RWPE2 (cell line): Measurements from ENCODE around the gene SCG3.

Source experiments
- ATAC-seq: fragments of 200-7000 bp; cut with Tn5 transposase; 3 replicates; pipeline ENCODE4 v1.9.1; 2021; ENCODE audit warnings: low read depth
- DNase-seq: peaks from one replicate; pipeline ENCODE4 v3.0.0-alpha.2; 2020; ENCODE audit warnings: low spot score
- H3K27ac ChIP-seq: fragments of 450-650 bp; 2 replicates; pipeline ENCODE4 v1.5.1; 2017; ENCODE audit warnings: mild to moderate bottlenecking; ENCODE audit not compliant: poor library complexity, severe bottlenecking
- H3K27me3 ChIP-seq: fragments of 250-450 bp; sonication (Bioruptor Pico); 2 replicates; pipeline ENCODE4 v1.5.1; 2021; ENCODE audit warnings: mild to moderate bottlenecking, moderate library complexity; ENCODE audit not compliant: insufficient read depth, poor library complexity, severe bottlenecking
- H3K36me3 ChIP-seq: fragments of 250-450 bp; sonication (Bioruptor Pico); 2 replicates; pipeline ENCODE4 v1.5.1; 2020; ENCODE audit warnings: low read depth, mild to moderate bottlenecking, moderate library complexity
- H3K4me1 ChIP-seq: fragments of 250-450 bp; sonication (Bioruptor Pico); 2 replicates; pipeline ENCODE4 v1.5.1; 2021; ENCODE audit warnings: mild to moderate bottlenecking, moderate library complexity; ENCODE audit not compliant: insufficient read depth, poor library complexity, severe bottlenecking
- H3K4me3 ChIP-seq: fragments of 250-450 bp; sonication (Bioruptor Pico); 2 replicates; pipeline ENCODE4 v1.5.1; 2021; ENCODE audit warnings: mild to moderate bottlenecking, moderate library complexity; ENCODE audit not compliant: severe bottlenecking
- H3K9me3 ChIP-seq: fragments of 250-450 bp; sonication (Bioruptor Pico); 2 replicates; pipeline ENCODE4 v1.5.1; 2021; ENCODE audit warnings: mild to moderate bottlenecking, moderate library complexity; ENCODE audit not compliant: severe bottlenecking
- CTCF ChIP-seq: fragments of 450-650 bp; IDR thresholded peaks from one replicate; pipeline ENCODE4 v1.5.1; 2017; ENCODE audit warnings: mild to moderate bottlenecking, moderate library complexity; ENCODE audit not compliant: poor library complexity, severe bottlenecking

Gene SCG3

GRCh38 chr15:51681303-51681963, at the start of gene SCG3:
TSS of gene SCG3 (plus strand) at chr15:51681503. CDS start at chr15:51681756, 253 bp downstream.
- TF ChIP-seq CTCF, result no peak
- no peaks in the 10 kb centered on the region for H3K4me1 ChIP-seq
- H3K27me3 ChIP-seq, result peaks cover 45% of the 10 kb centered on the region
- ATAC-seq (peak; percentile 98), DNase-seq (peak; percentile 91)
- no peaks in the 10 kb centered on the region for H3K36me3 ChIP-seq
- H3K9me3 ChIP-seq, result no peaks in the 10 kb centered on the region
- H3K27ac ChIP-seq, result no peak within 1 kb of the TSS
- H3K4me3 ChIP-seq, result peak within 1 kb of the TSS; percentile 7

- no peaks in the 10 kb centered on the region for H3K9me3 ChIP-seq
- no peaks in the 10 kb centered on the region for H3K27me3 ChIP-seq
- no peak overlapping the region for H3K4me3 ChIP-seq
- ATAC-seq (no peak), DNase-seq (no peak)
- no peak for TF ChIP-seq CTCF
- H3K4me1 ChIP-seq, result no peaks in the 10 kb centered on the region
- H3K27ac ChIP-seq, result no peak overlapping the region
- no peaks in the 10 kb centered on the region for H3K36me3 ChIP-seq
Observed at GRCh38 chr15:51634591-51635198, 46.6 kb upstream of the SCG3 start.

GRCh38 chr15:51641490-51642130, 39.7 kb upstream of the SCG3 start:
- H3K36me3 ChIP-seq, result no peaks in the 10 kb centered on the region
- H3K27me3 ChIP-seq, result no peaks in the 10 kb centered on the region
- TF ChIP-seq CTCF, result no peak
- H3K27ac ChIP-seq, result no peak overlapping the region
- H3K9me3 ChIP-seq, result no peaks in the 10 kb centered on the region
- ATAC-seq (no peak), DNase-seq (no peak)
- H3K4me1 ChIP-seq, result peaks cover 7% of the 10 kb centered on the region
- H3K4me3 ChIP-seq, result no peak overlapping the region

GRCh38 chr15:51642696-51643095, 38.6 kb upstream of the SCG3 start:
- H3K27me3 ChIP-seq, result no peaks in the 10 kb centered on the region
- no peak for TF ChIP-seq CTCF
- ATAC-seq (peak; percentile 73), DNase-seq (no peak)
- H3K4me1 ChIP-seq, result peaks cover 11% of the 10 kb centered on the region
- H3K4me3 ChIP-seq, result no peak overlapping the region
- no peaks in the 10 kb centered on the region for H3K9me3 ChIP-seq
- no peaks in the 10 kb centered on the region for H3K36me3 ChIP-seq
- H3K27ac ChIP-seq, result no peak overlapping the region
